Kasumi-1 (cell line): ENCODE measurements around the gene SLC3A2.
"Not testable (repeated sequence)": the region's sequence is repeated elsewhere in the genome, so short reads cannot be mapped to it uniquely, and the experiment has no call there.

Experiments used
- DNase-seq, 2 experiments: peaks; one replicate each; lab custom pipeline; 2025; lab: John Stamatoyannopoulos, UW

The SLC3A2 gene

GRCh38 chr11:62931499-62932278 lies 51.0 kb downstream of the SLC3A2 start:
- DNase-seq = no peak

DNA sequence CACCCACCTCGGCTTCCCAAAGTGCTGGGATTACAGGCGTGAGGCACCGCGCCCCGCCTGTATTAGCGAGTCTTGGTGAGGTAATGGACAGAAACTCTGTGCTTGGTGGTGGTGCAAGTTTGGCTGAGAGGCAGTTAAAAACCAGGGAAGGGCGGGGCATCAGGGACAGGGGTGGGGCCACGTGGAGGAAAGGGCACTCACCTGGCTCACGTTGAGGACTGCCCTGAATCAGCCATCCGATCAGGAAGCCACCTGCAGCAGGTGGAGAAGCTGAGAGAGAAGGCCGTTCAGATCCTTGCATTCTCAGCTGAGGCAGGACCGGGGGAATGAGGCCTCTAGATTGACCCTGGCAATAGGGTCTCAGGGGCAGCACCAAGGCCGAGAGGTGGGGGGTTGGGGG lies 52.6 kb downstream of the SLC3A2 start:
- DNase-seq = no peak

- no peak for DNase-seq
These were observed 53.2 kb downstream of the SLC3A2 start for GRCh38 chr11:62933750-62934495.

- DNase-seq = no peak
These were observed 53.7 kb downstream of the SLC3A2 start for GRCh38 chr11:62934496-62934785.

DNA sequence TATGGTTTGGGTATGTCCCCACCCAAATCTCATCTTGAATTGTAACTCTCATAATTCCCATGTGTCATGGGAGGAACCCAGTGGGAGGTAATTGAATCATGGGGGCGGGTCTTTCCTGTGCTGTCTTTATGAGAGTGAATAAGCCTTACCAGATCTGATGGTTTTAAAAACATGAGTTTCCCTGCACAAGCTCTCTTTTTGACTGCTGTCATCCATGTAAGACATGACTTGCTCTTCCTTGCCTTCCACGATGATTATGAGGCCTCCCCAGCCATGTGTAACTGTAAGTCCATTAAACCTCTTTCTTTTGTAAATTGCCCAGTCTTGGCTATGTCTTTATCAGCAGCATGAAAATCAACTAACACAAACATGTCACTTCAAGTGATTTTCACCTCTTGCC lies 56.8 kb downstream of the SLC3A2 start:
- DNase-seq = not testable (repeated sequence)
